SK-N-SH (cell line): Measurements from ENCODE around the gene FAM72C.
"Not testable (repeated sequence)": the region's sequence is repeated elsewhere in the genome, so short reads cannot be mapped to it uniquely, and the experiment has no call there.

Source experiments
- CHD2 ChIP-seq: fragments of 150-350 bp; IDR thresholded peaks from 2 replicates; pipeline ENCODE4 v1.6.1; 2018; ENCODE audit warnings: low read length; ENCODE audit not compliant: partially characterized antibody
- CTCF ChIP-seq: fragments of 200-600 bp; sonication (generic); IDR thresholded peaks from 2 replicates; pipeline ENCODE4 v1.6.1; 2017; ENCODE audit warnings: antibody characterized with exemption, mild to moderate bottlenecking, moderate library complexity
- EP300 ChIP-seq, 2 experiments: IDR thresholded peaks; 2 replicates each; pipeline versions ENCODE4 v1.4.0 to v1.6.1; 2012; ENCODE audit warnings: borderline replicate concordance in 1 of 2, low read depth in 1 of 2, low read length in 1 of 2
- EZH2phosphoT487 ChIP-seq: fragments of 200-600 bp; sonication (generic); IDR thresholded peaks from 2 replicates; pipeline ENCODE4 v1.6.1; 2017; ENCODE audit warnings: low read depth, mixed run types, mild to moderate bottlenecking, antibody characterized with exemption, moderate library complexity, borderline replicate concordance
- NRF1 ChIP-seq: IDR thresholded peaks from 2 replicates; pipeline ENCODE4 v1.6.1; 2012; ENCODE audit warnings: low read depth, mild to moderate bottlenecking, low read length
- POLR2AphosphoS5 ChIP-seq: IDR thresholded peaks from 2 replicates; pipeline ENCODE4 v1.6.1; 2012; ENCODE audit warnings: low read depth, low read length
- RAD21 ChIP-seq: IDR thresholded peaks from 2 replicates; pipeline ENCODE4 v1.6.1; 2012; ENCODE audit warnings: mild to moderate bottlenecking, low read length
- REST ChIP-seq: IDR thresholded peaks from 2 replicates; pipeline ENCODE4 v1.6.1; 2012; ENCODE audit warnings: mild to moderate bottlenecking, low read depth, low read length, moderate library complexity
- RFX5 ChIP-seq: IDR thresholded peaks from 2 replicates; pipeline ENCODE4 v1.6.1; 2012; ENCODE audit warnings: mild to moderate bottlenecking, improper control_type of control experiment, low read length
- RXRA ChIP-seq: IDR thresholded peaks from 2 replicates; pipeline ENCODE4 v1.4.0; 2012; ENCODE audit warnings: low read depth, mild to moderate bottlenecking, borderline replicate concordance
- SMC3 ChIP-seq: IDR thresholded peaks from 2 replicates; pipeline ENCODE4 v1.6.1; 2012; ENCODE audit warnings: low read depth, low read length, improper control_type of control experiment
- TEAD4 ChIP-seq: IDR thresholded peaks from 2 replicates; pipeline ENCODE4 v1.4.0; 2012; ENCODE audit warnings: mild to moderate bottlenecking, borderline replicate concordance; ENCODE audit not compliant: insufficient read depth
- USF2 ChIP-seq: fragments of 150-350 bp; IDR thresholded peaks from 2 replicates; pipeline ENCODE4 v1.6.1; 2017; ENCODE audit warnings: antibody characterized with exemption, low read length, low read depth, borderline replicate concordance
- YY1 ChIP-seq: IDR thresholded peaks from 2 replicates; pipeline ENCODE4 v1.4.0; 2012; ENCODE audit warnings: low read depth, mild to moderate bottlenecking

GRCh38 chr1:144002141-144002881 lies 30.5 kb upstream of the FAM72C start:
- TF ChIP-seq REST; CTCF; TEAD4; EP300 (IDR thresholded peaks at IDR 0.05; ENCODE audit: borderline replicate concordance in 1 of 2, low read depth in 1 of 2, low read length in 1 of 2); YY1; POLR2AphosphoS5; USF2; RAD21; NRF1; SMC3; RFX5; RXRA; CHD2; EZH2phosphoT487: not testable (repeated sequence)
